NCI-H2107 (cell line): ENCODE results near the gene TCF23.
"Not testable (repeated sequence)": the region's sequence is repeated elsewhere in the genome, so short reads cannot be mapped to it uniquely, and the experiment has no call there.

Experiments used
- DNase-seq: peaks from one replicate; lab custom pipeline; 2025; lab: John Stamatoyannopoulos, UW

Gene TCF23

DNA sequence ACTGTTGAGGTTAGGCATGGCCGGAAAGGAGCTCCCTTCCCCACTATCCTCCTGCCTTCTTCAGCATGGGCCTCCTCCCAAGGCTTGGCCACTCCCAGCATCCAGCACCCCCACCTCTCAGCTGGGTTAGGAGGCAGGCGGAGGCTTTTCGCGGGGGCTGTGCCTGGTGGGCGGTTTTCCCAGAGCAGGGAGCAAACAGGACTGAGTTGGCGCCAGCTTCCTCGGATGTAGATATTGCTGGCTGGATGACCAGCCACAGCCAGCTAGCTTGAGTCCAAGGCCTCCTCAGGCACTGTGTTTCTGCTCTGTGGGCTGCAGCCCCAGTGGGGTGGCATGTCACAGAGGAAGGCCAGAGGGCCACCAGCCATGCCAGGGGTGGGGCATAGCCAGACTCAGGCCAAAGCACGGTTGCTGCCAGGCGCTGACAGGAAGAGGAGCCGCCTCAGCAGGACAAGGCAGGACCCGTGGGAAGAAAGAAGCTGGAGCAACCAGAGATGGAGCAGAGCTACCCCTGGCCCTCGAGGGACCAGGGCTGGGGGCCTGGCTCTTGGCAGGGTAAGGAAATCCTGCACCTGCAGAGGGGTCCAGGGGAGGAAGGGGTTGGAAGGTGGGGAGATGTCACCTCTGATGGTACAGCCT, at the start of gene TCF23:
TCF23 (plus strand) TSS at position 204 of the 639 bp plus-strand sequence; CDS start at position 334, 130 bp downstream.
- DNase-seq, result no peak

DNA sequence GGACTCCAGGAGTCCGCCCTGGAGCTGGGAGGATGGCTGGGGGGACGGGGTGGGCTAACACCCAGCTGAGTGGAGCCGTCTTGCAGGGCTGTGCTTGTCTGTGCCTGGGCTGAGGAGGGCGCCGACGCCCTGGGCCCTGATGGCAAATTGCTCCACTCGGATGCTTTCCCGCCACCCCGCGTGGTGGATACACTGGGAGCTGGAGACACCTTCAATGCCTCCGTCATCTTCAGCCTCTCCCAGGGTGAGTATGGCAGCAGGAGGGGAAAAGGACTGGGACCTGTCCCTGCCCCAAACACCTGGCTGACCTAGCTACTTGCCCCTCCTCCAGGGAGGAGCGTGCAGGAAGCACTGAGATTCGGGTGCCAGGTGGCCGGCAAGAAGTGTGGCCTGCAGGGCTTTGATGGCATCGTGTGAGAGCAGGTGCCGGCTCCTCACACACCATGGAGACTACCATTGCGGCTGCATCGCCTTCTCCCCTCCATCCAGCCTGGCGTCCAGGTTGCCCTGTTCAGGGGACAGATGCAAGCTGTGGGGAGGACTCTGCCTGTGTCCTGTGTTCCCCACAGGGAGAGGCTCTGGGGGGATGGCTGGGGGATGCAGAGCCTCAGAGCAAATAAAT, 49.4 kb upstream of the TCF23 start:
- DNase-seq, result no peak

GRCh38 chr2:27100036-27100435, 48.8 kb upstream of the TCF23 start:
- no peak for DNase-seq

DNA sequence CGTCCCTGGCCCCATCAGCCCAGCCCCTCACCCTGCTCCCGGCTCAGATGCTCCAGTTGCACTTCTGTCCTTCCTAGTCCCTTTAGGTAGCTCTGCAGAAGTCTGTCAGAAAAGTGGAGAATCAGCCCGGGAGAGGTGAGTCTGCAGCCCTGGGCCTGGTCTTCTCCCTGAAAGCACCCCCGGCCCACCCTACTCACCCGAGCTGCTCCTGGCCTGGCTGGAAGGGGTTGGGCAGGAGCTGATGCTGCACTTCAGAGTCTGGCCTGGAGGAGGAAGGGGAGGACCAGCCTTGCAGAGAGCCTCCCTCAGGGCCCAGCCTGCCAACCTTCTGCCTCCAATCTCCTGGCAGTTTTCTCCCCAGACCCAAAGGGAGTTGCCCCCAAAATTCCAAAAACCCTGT, 46.5 kb upstream of the TCF23 start:
- DNase-seq, result no peak

GRCh38 chr2:27105981-27106380, 42.8 kb upstream of the TCF23 start:
- DNase-seq, result no peak

DNA sequence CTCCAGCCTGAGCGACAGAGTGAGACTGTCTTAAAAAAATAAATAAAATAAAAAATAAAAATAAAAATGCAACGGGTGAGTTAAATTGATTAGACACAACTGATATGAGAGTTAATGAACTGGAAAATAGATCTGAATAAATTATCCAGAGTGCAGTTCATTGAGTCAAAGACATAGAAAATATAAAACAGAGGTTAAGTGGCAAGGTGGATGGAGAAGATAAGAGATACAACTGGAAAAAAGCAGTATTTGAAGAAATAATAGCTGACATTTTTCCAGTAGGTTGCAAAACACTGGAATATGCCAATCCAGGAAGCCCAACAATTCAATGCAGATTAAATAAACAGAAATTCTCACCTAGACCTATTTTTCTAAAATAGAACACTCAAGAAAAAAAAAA, 40.6 kb upstream of the TCF23 start:
- DNase-seq, result no peak

DNA sequence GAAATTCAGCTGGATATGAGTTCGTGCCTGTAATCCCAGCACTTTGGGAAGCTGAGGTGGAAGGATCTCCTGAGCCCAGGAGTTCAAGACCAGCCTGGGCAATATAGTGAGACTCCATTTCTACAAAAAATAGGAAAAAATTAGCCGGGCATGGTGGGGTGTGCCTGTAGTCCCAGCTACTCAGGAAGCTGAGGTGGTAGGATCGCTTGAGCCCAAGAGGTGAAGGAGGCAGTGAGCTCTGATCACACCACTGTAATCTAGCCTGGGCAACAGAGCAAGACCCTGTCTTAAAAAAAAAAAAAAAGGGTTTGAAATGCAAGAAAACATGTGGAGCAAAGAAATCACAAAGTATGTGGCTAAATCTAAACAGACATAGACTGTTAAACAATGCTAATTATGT, 39.7 kb upstream of the TCF23 start:
- no peak for DNase-seq

GRCh38 chr2:27110603-27111352, 38.0 kb upstream of the TCF23 start:
- DNase-seq, result not testable (repeated sequence)

DNA sequence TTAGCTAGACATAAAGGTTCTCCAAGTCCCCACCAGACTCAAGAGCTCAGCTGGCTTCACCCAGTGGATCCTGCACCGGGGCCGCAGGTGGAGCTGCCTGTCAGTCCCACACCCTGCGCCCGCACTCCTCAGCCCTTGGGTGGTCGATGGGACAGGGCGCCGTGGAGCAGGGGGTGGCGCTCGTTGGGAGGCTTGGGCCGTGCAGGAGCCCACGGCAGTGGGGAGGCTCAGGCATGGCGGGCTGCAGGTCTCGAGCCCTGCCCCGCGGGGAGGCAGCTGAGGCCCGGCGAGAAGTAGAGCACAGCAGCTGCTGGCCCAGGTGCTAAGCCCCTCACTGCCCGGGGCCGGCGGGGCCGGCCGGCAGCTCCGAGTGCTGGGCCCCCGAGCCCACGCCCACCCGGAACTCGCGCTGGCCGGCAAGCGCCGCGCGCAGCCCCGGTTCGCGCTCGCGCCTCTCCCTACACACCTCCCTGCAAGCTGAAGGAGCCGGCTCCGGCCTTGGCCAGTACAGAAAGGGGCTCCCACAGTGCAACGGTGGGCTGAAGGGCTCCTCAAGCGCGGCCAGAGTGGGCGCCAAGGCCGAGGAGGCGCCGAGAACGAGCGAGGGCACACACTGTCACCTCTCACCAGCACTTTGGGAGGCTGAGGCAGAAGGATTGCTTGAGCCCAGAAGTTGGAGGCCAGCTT, 37.3 kb upstream of the TCF23 start:
- not testable (repeated sequence) for DNase-seq

- no peak for DNase-seq
Observed at GRCh38 chr2:27115519-27115918, 33.3 kb upstream of the TCF23 start.

- DNase-seq, result no peak
Observed at GRCh38 chr2:27117995-27118524, 30.7 kb upstream of the TCF23 start.

DNA sequence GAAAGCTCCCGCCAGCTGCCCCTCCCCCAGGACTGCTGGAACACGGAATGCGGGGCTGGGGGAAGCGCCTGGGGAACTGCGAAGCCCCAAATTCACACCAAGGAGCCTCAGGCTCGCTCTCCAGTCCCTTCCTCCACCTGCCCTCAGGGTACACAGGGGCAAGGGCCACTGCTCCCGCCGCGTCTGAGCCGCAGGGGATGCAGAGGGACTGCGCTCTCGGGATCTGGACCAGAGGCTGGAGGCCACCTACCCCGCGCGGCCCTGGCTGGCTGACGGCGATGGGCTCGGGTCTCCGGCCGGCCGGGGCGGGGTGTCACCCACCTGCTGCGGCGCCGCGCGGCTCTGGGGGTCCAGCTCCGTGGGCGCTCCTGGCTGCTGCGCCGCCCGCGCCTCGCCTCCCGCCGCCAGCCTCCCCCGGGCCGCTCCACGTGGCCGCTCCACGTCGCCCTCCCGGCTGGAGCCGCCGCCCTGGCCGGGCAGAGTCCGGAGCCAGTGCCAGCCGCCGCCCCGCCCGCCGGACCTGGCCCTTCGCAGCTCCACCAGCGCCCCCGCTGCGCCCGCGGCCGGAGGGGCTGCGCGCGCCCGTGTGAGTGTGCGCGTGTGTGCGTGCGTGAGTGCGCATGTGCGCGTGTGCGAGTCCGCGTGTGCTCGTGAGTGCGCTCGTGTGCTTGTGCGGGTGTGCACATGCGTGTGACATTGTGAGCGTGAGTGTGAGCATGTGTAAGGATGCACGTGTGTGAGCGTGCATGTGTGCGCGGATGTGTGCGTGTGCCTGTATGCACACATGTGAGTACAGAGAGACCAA, 30.1 kb upstream of the TCF23 start, which contains the start of gene CGREF1:
CGREF1 (minus strand) TSS at position 604 of the 805 bp plus-strand sequence. CDS start 14,762 bp downstream, outside the sequence.
- DNase-seq, result no peak

- not testable (repeated sequence) for DNase-seq
Observed at GRCh38 chr2:27119330-27119670, 29.5 kb upstream of the TCF23 start.

DNA sequence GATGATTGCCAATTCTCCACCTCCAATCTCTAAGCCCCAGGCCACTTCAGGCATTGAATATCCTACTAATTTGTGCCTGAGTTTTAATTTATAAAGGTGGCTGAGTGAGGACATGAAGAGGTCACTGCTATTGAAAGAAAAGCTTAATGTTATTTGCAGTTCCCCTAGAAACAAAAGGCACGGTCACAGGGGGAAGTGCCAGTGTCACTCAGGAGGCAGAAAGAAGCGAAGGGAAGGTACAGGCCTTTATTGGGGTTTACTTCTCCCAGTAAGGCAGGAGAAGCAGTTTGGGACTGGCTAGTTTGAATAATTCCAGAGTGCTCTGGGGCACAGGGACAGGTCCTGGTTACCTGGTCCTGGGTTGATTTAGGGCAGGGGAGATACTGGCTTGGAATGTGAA, 26.9 kb upstream of the TCF23 start:
- DNase-seq, result no peak

DNA sequence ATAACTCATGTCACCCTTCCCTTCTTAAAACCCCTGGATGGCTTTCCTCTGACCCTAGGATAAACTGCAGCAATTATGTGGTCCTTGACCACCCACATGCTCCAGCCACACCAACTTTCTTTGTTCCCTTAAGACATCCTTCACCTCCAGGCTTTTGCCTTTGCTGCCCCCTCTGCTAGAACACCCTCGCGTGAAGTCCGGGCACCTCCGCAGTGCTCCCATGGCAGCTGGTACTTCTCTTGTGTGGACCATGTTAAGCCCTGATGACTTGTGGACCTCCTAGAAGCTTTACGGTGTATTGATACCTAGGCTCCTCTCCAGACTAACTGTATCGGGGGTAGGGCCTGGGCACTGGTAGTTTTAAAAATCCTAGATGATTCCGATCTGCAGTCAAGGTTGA, 26.0 kb upstream of the TCF23 start:
- no peak for DNase-seq

DNA sequence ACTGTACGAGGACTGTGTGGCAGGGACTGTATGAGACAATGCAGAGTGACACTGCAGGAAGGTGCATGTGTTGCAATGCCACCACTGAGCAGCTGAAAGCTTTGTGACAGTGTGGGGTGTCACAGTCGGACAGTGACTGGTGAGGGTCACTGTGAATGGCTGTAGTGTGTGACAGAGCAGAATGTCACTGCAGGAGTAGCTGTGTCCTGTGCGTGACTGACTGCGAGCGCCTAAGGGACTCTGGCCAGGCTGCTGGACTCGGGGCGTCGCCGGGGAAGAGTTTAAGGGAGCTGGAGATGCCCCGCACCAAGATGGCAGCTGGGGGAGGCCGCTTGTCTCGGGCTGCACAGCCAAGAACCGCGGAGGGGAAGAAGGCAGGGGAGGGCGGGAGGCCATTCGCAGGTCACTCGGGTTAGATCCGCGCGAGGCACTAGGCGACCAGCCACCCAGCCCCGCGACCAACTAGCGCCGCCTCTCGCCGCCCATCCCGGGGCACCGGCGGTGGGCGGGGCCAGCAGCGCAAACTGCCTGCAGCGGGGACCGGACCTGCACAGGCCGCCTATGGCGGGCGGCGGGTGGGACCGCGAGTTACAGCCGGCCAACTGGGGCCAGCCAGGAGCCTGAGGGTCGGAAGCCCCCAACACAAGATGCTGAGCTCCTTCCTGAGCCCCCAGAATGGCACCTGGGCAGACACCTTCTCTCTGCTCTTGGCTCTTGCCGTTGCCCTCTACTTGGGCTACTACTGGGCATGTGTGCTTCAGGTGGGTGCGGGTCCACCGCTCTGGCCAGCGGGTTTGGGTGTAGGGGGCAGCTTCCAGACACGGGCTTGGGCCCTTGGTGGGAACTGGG, 25.3 kb upstream of the TCF23 start, which contains the start of gene ABHD1:
ABHD1 (plus strand) TSS at position 514 of the 849 bp plus-strand sequence; CDS start at position 648, 134 bp downstream.
- DNase-seq, result no peak

DNA sequence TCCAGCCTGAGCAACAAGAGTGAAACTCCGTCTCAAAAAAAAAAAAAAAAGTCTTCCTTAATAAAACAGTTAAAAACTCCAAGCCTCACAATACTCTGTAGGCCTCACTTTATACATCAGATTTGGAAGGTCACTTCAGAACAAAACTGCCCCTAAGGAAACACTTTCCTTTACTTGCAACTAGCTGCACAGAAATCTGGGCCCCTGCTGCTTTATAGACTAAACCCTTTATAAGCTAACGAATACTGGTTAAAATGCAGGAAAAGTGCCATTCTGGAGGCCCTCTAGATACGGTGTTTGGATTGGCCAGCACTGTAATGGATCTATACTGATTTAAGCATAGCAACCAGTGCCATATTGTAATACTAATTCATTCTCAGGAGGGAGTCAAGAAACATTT, 23.7 kb upstream of the TCF23 start:
- no peak for DNase-seq

GRCh38 chr2:27126252-27126710, 22.5 kb upstream of the TCF23 start:
- no peak for DNase-seq

GRCh38 chr2:27127883-27128667, 20.7 kb upstream of the TCF23 start:
- no peak for DNase-seq
